K562 (cell line): Measurements from ENCODE around the gene PHF1. TPM values are rescaled to one million over a fixed set of nuclear protein-coding genes. Genes with fewer than 3 reads are reported as not detected.

Source experiments
- CSDE1 ChIP-seq, 2 experiments: fragments of 450-650 bp; IDR thresholded peaks; 2 replicates each; pipeline ENCODE4 v1.6.1; 2016; ENCODE audit warnings: mild to moderate bottlenecking in 1 of 2
- ETV1 ChIP-seq: fragments of 450-650 bp; conservative IDR thresholded peaks from 2 replicates; pipeline ENCODE4 v1.6.1; 2016; ENCODE audit warnings: missing genetic modification characterization, control low read depth, low read depth, missing compliant biosample characterization
- MEIS2 ChIP-seq: fragments of 450-650 bp; IDR thresholded peaks from 2 replicates; pipeline ENCODE4 v1.6.1; 2014; ENCODE audit warnings: mild to moderate bottlenecking; ENCODE audit not compliant: partially characterized antibody
- PRMT5 ChIP-seq: sonication (generic); formaldehyde crosslinking; IDR thresholded peaks from 2 replicates; pipeline ENCODE4 v1.5.0; 2020; ENCODE audit warnings: missing genetic modification reagents
- TEAD1 ChIP-seq, 2 experiments: fragments of 450-650 bp in 1 of 2; sonication (generic) in 1 of 2; formaldehyde crosslinking; IDR thresholded peaks; 2 replicates each; pipeline versions ENCODE4 v1.4.0 to v1.8.0; 2020 to 2022; ENCODE audit warnings: mild to moderate bottlenecking in 2 of 2, missing genetic modification reagents in 1 of 2
- YY1 ChIP-seq, 3 experiments: IDR thresholded peaks; 2 replicates each; pipeline ENCODE4 v1.6.1; 2011; ENCODE audit warnings: low read length in 2 of 3, mild to moderate bottlenecking in 2 of 3, moderate library complexity in 2 of 3, borderline replicate concordance in 1 of 3, control low read depth in 1 of 3, low read depth in 1 of 3; ENCODE audit not compliant: insufficient read depth in 3 of 3, insufficient replicate concordance in 2 of 3, control insufficient read depth in 1 of 3, insufficient read length in 1 of 3; ENCODE audit errors: extremely low read depth in 1 of 3
- polyA plus RNA-seq, 8 experiments: library from polyadenylated mRNA; depleted of rRNA in 4 of 8; stranded (reverse) in 5 of 8; unstranded in 3 of 8; fragments of >200 nt; fragmentation: Nextera tagmentation in 2 of 8; fragmentation: Illumina TruSeq in 1 of 8; extraction: Ambion mirVana in 2 of 8; extraction: Trizol in 1 of 8; gene quantifications; 2 replicates each; pipeline versions ENCODE4 v1.2.1 to v1.2.3, GENCODE V29; 2011 to 2014; ENCODE audit warnings: inconsistent platforms in 1 of 8, missing spikeins in 1 of 8
- total RNA-seq, 7 experiments: library from RNA; depleted of rRNA in 6 of 7; stranded (reverse); fragments of >200 nt in 6 of 7; fragmentation: Illumina TruSeq in 2 of 7; extraction: Trizol in 2 of 7; gene quantifications; 2 replicates each; pipeline versions ENCODE4 v1.2.1 to v1.2.3, GENCODE V29; 2011 to 2021; ENCODE audit warnings: low replicate concordance in 1 of 7
- TF ChIP-seq, protein P1 (sequence below): sonication (generic); formaldehyde crosslinking; IDR thresholded peaks from 2 replicates; pipeline ENCODE4 v1.8.1; 2022; ENCODE audit warnings: missing genetic modification reagents
- TF ChIP-seq, protein P2 (sequence below): fragments of 250-450 bp; sonication (Bioruptor Pico); IDR thresholded peaks from 2 replicates; pipeline ENCODE4 v1.4.0; 2020; ENCODE audit warnings: mild to moderate bottlenecking
- TF ChIP-seq, protein P3 (sequence below): conservative IDR thresholded peaks from 2 replicates; pipeline ENCODE4 v1.6.1; 2011; ENCODE audit warnings: low read depth, mild to moderate bottlenecking, low read length; ENCODE audit not compliant: control insufficient read depth
- TF ChIP-seq, protein P4 (sequence below): fragments of 250-450 bp; sonication (Bioruptor Pico); IDR thresholded peaks from 2 replicates; pipeline ENCODE4 v1.4.0; 2020; ENCODE audit warnings: mild to moderate bottlenecking, moderate library complexity, borderline replicate concordance
- TF ChIP-seq, protein P5 (sequence below): sonication (generic); formaldehyde crosslinking; IDR thresholded peaks from 2 replicates; pipeline ENCODE4 v1.8.1; 2022; ENCODE audit warnings: missing genetic modification reagents
- TF ChIP-seq, protein P6 (sequence below): fragments of 450-650 bp; conservative IDR thresholded peaks from 2 replicates; pipeline ENCODE4 v1.6.1; 2016; ENCODE audit warnings: missing genetic modification characterization, low read depth, mild to moderate bottlenecking, control low read depth, missing compliant biosample characterization

PHF1 gene
- total and polyA plus RNA-seq, 9 of the 15 experiments (the other 6 are each of a cell fraction or from before 2014, with no cell fraction given): 3.7 to 64.2 (median 33.7) TPM

DNA sequence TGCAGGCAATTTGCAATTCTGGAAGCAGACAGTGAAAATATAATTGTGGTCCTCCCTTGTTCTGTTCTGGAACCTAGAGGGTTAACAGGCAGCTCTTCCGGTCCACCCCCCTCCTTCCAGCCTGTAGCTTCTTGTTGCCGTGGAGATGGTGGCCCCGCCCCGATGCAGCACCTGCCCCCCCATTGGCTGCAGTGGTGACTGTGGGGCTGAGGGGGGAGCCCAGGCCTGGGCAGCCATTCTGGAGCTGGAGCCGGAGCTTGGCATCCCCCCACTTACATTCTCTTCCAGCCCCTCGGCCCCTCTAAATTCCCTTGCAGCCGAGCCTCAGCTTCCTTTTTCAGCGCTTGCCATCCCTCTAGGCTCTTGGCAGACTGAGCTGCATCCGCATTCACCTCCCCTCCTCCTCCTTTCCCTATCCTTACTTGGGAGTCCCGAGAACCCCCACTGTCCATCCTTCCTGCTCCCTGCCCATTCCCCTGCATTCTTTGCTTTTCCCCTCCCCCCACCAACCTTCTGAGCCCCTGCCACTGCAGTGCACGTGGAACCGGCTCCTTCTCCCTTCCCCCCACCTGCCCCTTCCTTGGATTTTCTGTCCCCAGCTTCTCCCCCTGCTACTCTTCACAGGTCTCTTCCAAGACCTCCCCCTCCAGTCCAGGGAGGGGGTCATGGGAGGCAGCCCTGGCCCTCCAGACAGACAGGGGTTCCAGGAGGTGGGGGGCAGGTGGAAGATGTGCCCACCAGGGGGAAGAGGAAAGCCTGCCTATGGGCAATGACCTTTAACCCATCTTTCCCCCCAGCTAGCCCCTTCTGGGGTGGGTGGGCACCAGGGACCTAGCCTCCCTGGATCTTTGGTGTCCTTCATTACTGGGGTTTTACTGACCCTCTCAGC is 20.4 kb downstream of the PHF1 start (continued):
- TF ChIP-seq TEAD1 (CRISPR knock-in tag; IDR thresholded peaks at IDR 0.05) (no peak), MEIS2 (no peak), CSDE1 (IDR thresholded peaks at IDR 0.05) (peak in 1 of 2 experiments; percentile 57; a peak in 1 of 4 replicates), ETV1 (tag) (peak; percentile 96), YY1 (IDR thresholded peaks at IDR 0.05; ENCODE audit: borderline replicate concordance in 1 of 3, control insufficient read depth in 1 of 3, extremely low read depth in 1 of 3, insufficient read depth in 3 of 3, insufficient read length in 1 of 3, insufficient replicate concordance in 2 of 3, low read depth in 1 of 3, low read length in 2 of 3) (peak in 2 of 3 experiments; percentile 22 to 34), PRMT5 (CRISPR knock-in tag) (no peak)
- TF ChIP-seq, protein P1, sequence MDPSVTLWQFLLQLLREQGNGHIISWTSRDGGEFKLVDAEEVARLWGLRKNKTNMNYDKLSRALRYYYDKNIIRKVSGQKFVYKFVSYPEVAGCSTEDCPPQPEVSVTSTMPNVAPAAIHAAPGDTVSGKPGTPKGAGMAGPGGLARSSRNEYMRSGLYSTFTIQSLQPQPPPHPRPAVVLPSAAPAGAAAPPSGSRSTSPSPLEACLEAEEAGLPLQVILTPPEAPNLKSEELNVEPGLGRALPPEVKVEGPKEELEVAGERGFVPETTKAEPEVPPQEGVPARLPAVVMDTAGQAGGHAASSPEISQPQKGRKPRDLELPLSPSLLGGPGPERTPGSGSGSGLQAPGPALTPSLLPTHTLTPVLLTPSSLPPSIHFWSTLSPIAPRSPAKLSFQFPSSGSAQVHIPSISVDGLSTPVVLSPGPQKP (CRISPR knock-in tag): no peak
- TF ChIP-seq, protein P2, sequence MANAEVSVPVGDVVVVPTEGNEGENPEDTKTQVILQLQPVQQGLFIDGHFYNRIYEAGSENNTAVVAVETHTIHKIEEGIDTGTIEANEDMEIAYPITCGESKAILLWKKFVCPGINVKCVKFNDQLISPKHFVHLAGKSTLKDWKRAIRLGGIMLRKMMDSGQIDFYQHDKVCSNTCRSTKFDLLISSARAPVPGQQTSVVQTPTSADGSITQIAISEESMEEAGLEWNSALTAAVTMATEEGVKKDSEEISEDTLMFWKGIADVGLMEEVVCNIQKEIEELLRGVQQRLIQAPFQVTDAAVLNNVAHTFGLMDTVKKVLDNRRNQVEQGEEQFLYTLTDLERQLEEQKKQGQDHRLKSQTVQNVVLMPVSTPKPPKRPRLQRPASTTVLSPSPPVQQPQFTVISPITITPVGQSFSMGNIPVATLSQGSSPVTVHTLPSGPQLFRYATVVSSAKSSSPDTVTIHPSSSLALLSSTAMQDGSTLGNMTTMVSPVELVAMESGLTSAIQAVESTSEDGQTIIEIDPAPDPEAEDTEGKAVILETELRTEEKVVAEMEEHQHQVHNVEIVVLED (CRISPR knock-in tag): no peak
- TF ChIP-seq, protein P3, sequence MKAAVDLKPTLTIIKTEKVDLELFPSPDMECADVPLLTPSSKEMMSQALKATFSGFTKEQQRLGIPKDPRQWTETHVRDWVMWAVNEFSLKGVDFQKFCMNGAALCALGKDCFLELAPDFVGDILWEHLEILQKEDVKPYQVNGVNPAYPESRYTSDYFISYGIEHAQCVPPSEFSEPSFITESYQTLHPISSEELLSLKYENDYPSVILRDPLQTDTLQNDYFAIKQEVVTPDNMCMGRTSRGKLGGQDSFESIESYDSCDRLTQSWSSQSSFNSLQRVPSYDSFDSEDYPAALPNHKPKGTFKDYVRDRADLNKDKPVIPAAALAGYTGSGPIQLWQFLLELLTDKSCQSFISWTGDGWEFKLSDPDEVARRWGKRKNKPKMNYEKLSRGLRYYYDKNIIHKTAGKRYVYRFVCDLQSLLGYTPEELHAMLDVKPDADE: no peak
- TF ChIP-seq, protein P4, sequence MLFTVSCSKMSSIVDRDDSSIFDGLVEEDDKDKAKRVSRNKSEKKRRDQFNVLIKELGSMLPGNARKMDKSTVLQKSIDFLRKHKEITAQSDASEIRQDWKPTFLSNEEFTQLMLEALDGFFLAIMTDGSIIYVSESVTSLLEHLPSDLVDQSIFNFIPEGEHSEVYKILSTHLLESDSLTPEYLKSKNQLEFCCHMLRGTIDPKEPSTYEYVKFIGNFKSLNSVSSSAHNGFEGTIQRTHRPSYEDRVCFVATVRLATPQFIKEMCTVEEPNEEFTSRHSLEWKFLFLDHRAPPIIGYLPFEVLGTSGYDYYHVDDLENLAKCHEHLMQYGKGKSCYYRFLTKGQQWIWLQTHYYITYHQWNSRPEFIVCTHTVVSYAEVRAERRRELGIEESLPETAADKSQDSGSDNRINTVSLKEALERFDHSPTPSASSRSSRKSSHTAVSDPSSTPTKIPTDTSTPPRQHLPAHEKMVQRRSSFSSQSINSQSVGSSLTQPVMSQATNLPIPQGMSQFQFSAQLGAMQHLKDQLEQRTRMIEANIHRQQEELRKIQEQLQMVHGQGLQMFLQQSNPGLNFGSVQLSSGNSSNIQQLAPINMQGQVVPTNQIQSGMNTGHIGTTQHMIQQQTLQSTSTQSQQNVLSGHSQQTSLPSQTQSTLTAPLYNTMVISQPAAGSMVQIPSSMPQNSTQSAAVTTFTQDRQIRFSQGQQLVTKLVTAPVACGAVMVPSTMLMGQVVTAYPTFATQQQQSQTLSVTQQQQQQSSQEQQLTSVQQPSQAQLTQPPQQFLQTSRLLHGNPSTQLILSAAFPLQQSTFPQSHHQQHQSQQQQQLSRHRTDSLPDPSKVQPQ: no peak
- TF ChIP-seq, protein P5, sequence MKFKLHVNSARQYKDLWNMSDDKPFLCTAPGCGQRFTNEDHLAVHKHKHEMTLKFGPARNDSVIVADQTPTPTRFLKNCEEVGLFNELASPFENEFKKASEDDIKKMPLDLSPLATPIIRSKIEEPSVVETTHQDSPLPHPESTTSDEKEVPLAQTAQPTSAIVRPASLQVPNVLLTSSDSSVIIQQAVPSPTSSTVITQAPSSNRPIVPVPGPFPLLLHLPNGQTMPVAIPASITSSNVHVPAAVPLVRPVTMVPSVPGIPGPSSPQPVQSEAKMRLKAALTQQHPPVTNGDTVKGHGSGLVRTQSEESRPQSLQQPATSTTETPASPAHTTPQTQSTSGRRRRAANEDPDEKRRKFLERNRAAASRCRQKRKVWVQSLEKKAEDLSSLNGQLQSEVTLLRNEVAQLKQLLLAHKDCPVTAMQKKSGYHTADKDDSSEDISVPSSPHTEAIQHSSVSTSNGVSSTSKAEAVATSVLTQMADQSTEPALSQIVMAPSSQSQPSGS (CRISPR knock-in tag): no peak
- TF ChIP-seq, protein P6, sequence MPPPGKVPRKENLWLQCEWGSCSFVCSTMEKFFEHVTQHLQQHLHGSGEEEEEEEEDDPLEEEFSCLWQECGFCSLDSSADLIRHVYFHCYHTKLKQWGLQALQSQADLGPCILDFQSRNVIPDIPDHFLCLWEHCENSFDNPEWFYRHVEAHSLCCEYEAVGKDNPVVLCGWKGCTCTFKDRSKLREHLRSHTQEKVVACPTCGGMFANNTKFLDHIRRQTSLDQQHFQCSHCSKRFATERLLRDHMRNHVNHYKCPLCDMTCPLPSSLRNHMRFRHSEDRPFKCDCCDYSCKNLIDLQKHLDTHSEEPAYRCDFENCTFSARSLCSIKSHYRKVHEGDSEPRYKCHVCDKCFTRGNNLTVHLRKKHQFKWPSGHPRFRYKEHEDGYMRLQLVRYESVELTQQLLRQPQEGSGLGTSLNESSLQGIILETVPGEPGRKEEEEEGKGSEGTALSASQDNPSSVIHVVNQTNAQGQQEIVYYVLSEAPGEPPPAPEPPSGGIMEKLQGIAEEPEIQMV: no peak
